ENCODE data around the gene BICD2.

The BICD2 gene

GRCh38 chr9:92713528-92713927 lies 51.1 kb downstream of the BICD2 start:
- no peak for DNase-seq

GRCh38 chr9:92712767-92713166 lies 51.9 kb downstream of the BICD2 start:
- no peak for DNase-seq

- DNase-seq, result peak; percentile 36
Measured at GRCh38 chr9:92711844-92712243, 52.8 kb downstream of the BICD2 start.

- DNase-seq, result no peak
Measured at GRCh38 chr9:92711146-92711545, 53.5 kb downstream of the BICD2 start.

- no peak for DNase-seq
Measured at GRCh38 chr9:92710368-92710767, 54.3 kb downstream of the BICD2 start.

- DNase-seq, result no peak
Measured at GRCh38 chr9:92709954-92710353, 54.7 kb downstream of the BICD2 start.

- DNase-seq, result no peak
Measured at GRCh38 chr9:92709240-92709639, 55.4 kb downstream of the BICD2 start.

GRCh38 chr9:92707530-92707929 lies 57.1 kb downstream of the BICD2 start:
- DNase-seq, result no peak

- peak; percentile 50 for DNase-seq
Measured at GRCh38 chr9:92706218-92706940, 58.3 kb downstream of the BICD2 start.

- DNase-seq, result no peak
Measured at GRCh38 chr9:92704528-92704927, 60.1 kb downstream of the BICD2 start.

GRCh38 chr9:92696619-92697018 lies 68.0 kb downstream of the BICD2 start:
- no peak for DNase-seq

GRCh38 chr9:92686954-92687353 lies 77.7 kb downstream of the BICD2 start:
- no peak for DNase-seq

- no peak for DNase-seq
Measured at GRCh38 chr9:92685022-92685421, 79.6 kb downstream of the BICD2 start.

- no peak for DNase-seq
Measured at GRCh38 chr9:92682269-92682668, 82.4 kb downstream of the BICD2 start.

GRCh38 chr9:92680166-92681119 lies 84.2 kb downstream of the BICD2 start:
- DNase-seq, result no peak

- no peak for DNase-seq
Measured at GRCh38 chr9:92679413-92680165, 85.0 kb downstream of the BICD2 start.

- DNase-seq, result no peak
Measured at GRCh38 chr9:92671323-92671722, 93.3 kb downstream of the BICD2 start.

- peak; percentile 98 for DNase-seq
Measured at GRCh38 chr9:92669890-92670708, 94.5 kb downstream of the BICD2 start, which contains the start of gene IPPK. Gene IPPK, minus strand, starts transcription at chr9:92670131. Its CDS starts 143 bp downstream, at chr9:92669988.

GRCh38 chr9:92669527-92669889 lies 95.1 kb downstream of the BICD2 start:
- DNase-seq, result no peak

GRCh38 chr9:92668746-92669526 lies 95.7 kb downstream of the BICD2 start:
- DNase-seq, result peak; percentile 39

- no peak for DNase-seq
Measured at GRCh38 chr9:92666912-92667532, 97.6 kb downstream of the BICD2 start.

Measured in CD4-positive, alpha-beta T cell treated with Interleukin-10 for 1 hour (primary cell).